GM19452 (cell line): Measurements from ENCODE around the gene TAF6.

ENCODE experiments used
- ATAC-seq: cut with Tn5 transposase; IDR thresholded peaks from one replicate; pipeline ENCODE4 v1.9.1; 2021; ENCODE audit not compliant: unreplicated experiment

Gene TAF6

GRCh38 chr7:100119072-100119969, at the start of gene TAF6, which contains the start of gene CNPY4:
Gene TAF6, minus strand, starts transcription at chr7:100119358. Its CDS starts 5,149 bp downstream, at chr7:100114209.
Gene CNPY4, plus strand, starts transcription at chr7:100119634. Its CDS starts 111 bp downstream, at chr7:100119745.
- ATAC-seq: peak; percentile 68

GRCh38 chr7:100167912-100168323, 48.8 kb upstream of the TAF6 start:
- no peak for ATAC-seq

GRCh38 chr7:100166970-100167911, 48.1 kb upstream of the TAF6 start:
- ATAC-seq: no peak

- no peak for ATAC-seq
Observed at GRCh38 chr7:100166317-100166940, 47.3 kb upstream of the TAF6 start.

GRCh38 chr7:100163871-100164270, 44.7 kb upstream of the TAF6 start:
- no peak for ATAC-seq

GRCh38 chr7:100163006-100163531, 43.9 kb upstream of the TAF6 start:
- ATAC-seq: no peak

- no peak for ATAC-seq
Observed at GRCh38 chr7:100160067-100160466, 40.9 kb upstream of the TAF6 start.

- no peak for ATAC-seq
Observed at GRCh38 chr7:100159099-100159623, 40.0 kb upstream of the TAF6 start.

- ATAC-seq: peak; percentile 82
Observed at GRCh38 chr7:100158229-100159098, 39.3 kb upstream of the TAF6 start, which contains the start of gene TRAPPC14. Gene TRAPPC14, minus strand, starts transcription at chr7:100158723. Its CDS starts 224 bp downstream, at chr7:100158499.

- ATAC-seq: no peak
Observed at GRCh38 chr7:100157334-100158228, 38.4 kb upstream of the TAF6 start.

- no peak for ATAC-seq
Observed at GRCh38 chr7:100157069-100157333, 37.8 kb upstream of the TAF6 start.

GRCh38 chr7:100156331-100157068, 37.3 kb upstream of the TAF6 start:
- ATAC-seq: no peak

- ATAC-seq: no peak
Observed at GRCh38 chr7:100155553-100156317, 36.6 kb upstream of the TAF6 start.

GRCh38 chr7:100154651-100155491, 35.7 kb upstream of the TAF6 start:
- no peak for ATAC-seq

GRCh38 chr7:100153708-100154535, 34.8 kb upstream of the TAF6 start:
- ATAC-seq: no peak
